Measurements from ENCODE around the gene ZBTB21.
"Not testable (repeated sequence)": the region's sequence is repeated elsewhere in the genome, so short reads cannot be mapped to it uniquely, and the experiment has no call there.

DNA sequence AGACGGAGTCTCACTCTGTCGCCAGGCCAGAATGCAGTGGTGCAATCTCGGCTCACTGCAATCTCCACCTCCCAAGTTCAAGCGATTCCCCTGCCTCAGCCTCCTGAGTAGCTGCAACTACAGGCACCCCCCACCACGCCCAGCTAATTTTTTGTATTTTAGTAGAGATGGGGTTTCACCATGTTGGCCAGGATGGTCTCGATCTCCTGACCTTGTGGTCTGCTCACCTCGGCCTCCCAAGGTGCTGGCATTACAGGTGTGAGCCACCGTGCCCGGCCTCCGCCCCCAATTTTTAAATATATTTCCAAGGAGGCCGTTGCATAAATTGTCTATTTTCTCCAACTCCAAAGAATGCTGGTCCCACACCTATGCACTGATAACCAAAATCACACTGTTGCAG lies 50.5 kb downstream of the ZBTB21 start:
- TF ChIP-seq, protein P1, sequence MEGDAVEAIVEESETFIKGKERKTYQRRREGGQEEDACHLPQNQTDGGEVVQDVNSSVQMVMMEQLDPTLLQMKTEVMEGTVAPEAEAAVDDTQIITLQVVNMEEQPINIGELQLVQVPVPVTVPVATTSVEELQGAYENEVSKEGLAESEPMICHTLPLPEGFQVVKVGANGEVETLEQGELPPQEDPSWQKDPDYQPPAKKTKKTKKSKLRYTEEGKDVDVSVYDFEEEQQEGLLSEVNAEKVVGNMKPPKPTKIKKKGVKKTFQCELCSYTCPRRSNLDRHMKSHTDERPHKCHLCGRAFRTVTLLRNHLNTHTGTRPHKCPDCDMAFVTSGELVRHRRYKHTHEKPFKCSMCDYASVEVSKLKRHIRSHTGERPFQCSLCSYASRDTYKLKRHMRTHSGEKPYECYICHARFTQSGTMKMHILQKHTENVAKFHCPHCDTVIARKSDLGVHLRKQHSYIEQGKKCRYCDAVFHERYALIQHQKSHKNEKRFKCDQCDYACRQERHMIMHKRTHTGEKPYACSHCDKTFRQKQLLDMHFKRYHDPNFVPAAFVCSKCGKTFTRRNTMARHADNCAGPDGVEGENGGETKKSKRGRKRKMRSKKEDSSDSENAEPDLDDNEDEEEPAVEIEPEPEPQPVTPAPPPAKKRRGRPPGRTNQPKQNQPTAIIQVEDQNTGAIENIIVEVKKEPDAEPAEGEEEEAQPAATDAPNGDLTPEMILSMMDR (IDR thresholded peaks at IDR 0.05; ENCODE audit: low read length): not testable (repeated sequence)
- TF ChIP-seq EZH2 (optimal IDR thresholded peaks at IDR 0.05; ENCODE audit: low read depth, low read length); EZH2phosphoT487 (IDR thresholded peaks at IDR 0.05; ENCODE audit: low read length): not testable (repeated sequence)

Measured in MM.1S (cell line).